Measurements from ENCODE around the gene MUSK. TPM values are rescaled to one million over a fixed set of nuclear protein-coding genes. Genes with fewer than 3 reads are reported as not detected.

MUSK gene
- total RNA-seq, 4 donors from 2014 or later = 0.31 to 0.37 TPM; not detected in 2

DNA sequence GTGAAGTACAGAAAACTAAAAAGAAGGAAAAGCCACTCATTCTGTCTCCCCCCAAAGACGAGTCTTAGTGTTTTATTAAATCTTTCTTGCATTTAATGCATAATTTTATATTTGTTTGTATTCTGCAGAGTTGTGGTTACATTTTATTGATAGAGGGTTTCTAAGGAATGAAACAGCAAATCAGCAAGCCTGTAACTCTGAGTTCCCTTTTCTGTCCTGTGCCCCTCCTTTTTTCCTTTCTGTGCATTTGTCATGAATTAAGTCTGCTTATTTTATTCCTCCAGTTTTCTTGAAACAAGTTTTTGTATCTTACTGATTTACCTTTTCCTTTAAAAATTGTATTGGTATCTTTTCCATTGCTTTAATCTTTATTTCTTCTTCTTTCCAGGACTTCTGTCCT is 132.8 kb downstream of the MUSK start:
- TF ChIP-seq, protein P1, sequence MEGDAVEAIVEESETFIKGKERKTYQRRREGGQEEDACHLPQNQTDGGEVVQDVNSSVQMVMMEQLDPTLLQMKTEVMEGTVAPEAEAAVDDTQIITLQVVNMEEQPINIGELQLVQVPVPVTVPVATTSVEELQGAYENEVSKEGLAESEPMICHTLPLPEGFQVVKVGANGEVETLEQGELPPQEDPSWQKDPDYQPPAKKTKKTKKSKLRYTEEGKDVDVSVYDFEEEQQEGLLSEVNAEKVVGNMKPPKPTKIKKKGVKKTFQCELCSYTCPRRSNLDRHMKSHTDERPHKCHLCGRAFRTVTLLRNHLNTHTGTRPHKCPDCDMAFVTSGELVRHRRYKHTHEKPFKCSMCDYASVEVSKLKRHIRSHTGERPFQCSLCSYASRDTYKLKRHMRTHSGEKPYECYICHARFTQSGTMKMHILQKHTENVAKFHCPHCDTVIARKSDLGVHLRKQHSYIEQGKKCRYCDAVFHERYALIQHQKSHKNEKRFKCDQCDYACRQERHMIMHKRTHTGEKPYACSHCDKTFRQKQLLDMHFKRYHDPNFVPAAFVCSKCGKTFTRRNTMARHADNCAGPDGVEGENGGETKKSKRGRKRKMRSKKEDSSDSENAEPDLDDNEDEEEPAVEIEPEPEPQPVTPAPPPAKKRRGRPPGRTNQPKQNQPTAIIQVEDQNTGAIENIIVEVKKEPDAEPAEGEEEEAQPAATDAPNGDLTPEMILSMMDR (IDR thresholded peaks at IDR 0.05) = no peak
- ATAC-seq (ENCODE audit: low FRiP score) (no peak), DNase-seq (ENCODE audit: low spot score) (no peak)

DNA sequence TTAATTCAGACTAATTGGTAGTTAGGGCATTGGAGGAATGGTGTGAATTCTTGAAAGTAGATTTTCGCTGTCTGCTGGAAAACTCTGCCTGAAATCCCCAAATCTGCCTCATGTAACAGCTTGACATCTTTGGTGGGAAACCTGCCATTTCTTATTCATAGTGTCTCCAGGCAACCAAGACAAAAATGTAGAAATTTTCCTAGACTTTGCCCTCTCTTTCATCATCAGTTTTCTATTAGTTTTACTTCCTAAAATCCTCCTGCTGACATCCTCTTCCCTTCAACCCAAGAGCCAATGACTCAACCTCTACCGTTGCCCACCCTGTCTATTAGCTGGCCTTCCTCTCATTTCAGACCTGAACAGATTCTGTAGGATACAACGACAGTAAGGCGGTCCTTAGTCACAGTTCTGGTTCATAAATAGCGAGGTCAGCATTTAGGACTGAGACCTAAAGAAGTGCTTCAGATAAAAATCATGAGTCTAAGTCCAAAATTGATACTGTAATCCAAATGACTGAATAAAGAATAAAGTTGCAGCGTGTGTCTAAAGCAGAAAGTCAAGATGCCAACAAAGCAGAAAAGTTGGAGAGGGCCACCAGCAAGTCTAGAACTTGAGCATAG is 133.9 kb downstream of the MUSK start:
- DNase-seq (ENCODE audit: low spot score) (no peak), ATAC-seq (ENCODE audit: low FRiP score) (peak; percentile 78)
- TF ChIP-seq, protein P1 (IDR thresholded peaks at IDR 0.05) = no peak

DNA sequence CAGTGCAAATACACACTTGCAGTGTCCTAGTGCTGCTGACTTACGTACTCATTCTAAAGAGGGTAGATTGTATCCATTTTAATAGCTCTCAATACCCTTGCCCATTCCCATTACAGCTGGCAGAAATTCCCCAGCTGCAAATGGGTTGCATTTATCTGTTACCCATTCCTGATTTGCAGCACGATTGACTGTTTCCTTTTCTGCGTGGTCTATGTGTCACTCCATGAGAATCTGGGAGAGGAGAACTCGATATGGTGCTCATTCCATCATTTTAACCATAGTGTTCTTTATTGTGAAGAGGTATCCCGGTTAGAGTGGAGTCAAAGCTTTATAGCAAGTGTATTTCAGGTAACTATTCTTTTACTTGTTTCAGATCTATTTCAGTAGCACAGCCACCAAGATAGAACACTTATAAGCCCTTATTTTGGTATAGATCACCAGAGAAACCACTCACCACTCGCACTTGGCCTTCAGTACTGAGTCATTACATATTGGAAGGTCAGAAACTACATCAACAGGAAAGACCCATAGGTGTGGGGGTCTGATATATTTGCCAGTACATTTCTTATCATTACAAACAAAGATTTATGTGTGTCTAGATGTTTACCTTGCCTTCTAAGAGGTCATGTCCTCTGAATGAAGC is 139.5 kb downstream of the MUSK start:
- TF ChIP-seq, protein P1 (IDR thresholded peaks at IDR 0.05) = no peak
- ATAC-seq (ENCODE audit: low FRiP score) (no peak), DNase-seq (ENCODE audit: low spot score) (no peak)

DNA sequence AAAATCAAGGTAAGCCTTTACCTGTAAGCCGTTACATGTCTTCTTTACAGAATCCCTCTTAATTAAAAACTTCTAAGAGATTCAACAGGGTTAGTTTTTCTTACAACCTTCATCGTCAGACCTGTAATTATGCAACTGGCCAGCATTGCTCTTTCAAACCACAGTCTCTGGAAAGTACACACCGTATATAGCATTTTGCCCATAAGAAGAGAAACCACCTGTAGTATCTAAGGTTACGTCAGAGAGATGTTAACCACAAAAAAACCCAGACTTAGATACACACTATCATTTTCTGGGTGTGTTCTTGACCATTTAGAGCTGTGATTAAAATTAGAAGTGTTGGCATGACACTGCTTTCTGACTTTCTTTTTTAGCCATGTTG is 140.0 kb downstream of the MUSK start:
- TF ChIP-seq, protein P1 (IDR thresholded peaks at IDR 0.05) = no peak
- ATAC-seq (ENCODE audit: low FRiP score) (no peak), DNase-seq (ENCODE audit: low spot score) (no peak)

DNA sequence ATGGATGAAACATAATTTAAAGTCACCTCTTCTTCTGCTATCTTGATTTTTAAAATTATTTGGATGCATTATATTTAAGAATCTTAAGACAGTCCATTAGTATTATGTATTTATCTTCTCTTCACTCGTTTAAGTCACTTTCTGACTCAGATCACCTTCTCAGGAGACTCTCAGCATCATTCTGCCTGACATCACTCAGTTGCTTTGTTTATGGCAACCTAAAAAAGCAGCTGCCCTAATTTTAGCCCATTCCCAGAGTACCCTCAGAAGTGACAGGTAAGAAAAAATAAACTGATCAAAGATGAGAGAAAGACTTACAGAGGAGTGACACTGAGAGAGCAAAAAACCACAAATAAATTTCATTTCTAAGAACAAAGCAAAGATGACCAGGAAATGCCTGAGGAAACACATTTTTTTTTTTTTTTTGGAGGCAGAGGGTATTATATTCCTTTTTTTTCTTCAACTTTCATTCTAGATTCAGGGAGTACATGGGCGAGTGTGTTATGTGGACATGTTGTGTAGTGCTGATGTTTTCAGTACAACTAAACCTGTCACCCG is 140.5 kb downstream of the MUSK start:
- TF ChIP-seq, protein P1 (IDR thresholded peaks at IDR 0.05) = no peak
- DNase-seq (ENCODE audit: low spot score) (no peak), ATAC-seq (ENCODE audit: low FRiP score) (no peak)

DNA sequence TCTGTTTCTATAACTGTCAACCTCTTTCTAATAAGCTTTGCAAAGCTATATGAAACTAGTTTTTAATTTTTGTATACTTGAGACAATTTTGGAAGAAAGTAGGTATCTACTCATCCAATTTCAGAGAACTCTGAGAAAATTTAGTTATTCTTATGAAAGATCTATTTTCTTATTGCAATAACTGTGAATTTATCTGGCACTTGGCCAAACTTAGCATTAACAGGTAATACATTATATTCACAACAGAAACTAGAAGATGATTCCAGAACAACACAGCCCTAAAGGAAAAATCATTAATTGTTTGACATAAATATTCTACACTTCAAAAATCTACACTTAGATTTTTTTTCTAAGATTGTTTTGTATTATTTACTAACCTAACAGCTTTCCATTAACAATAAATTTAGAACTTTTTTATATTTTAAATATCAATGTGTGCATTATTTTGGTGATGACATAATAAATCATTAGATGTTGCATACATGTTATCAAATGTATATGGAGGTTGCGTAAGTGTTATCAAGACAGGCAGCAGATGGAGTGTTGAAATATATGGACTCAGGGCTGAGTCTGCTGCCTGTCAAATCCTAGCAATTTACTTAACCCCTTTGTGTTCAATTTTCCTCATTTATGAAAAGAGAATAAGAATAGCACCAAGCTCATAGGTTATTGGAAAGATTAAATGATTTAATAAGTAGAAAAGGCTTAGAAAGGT is 141.8 kb downstream of the MUSK start:
- no peak for DNase-seq (ENCODE audit: low spot score)
- TF ChIP-seq, protein P1 (IDR thresholded peaks at IDR 0.05) = no peak
- no peak for ATAC-seq (ENCODE audit: low FRiP score)

Data from omental fat pad (tissue), 4 donors.